A549 (cell line): Measurements from ENCODE around the gene PHF24. TPM values are rescaled to one million over a fixed set of nuclear protein-coding genes. Genes with fewer than 3 reads are reported as not detected.

ENCODE experiments used
- ATAC-seq, 2 experiments: fragments of 200-7000 bp in 1 of 2; fragments of >200 bp in 1 of 2; cut with Nextera tagmentation in 1 of 2; cut with Tn5 transposase in 1 of 2; 3 replicates each; pipeline versions ENCODE4 v1.8.0 to v1.9.1; 2018 to 2020; ENCODE audit warnings: mild to moderate bottlenecking in 1 of 2, moderate library complexity in 1 of 2
- CTCF ChIA-PET: fragments of 300-600 bp; sonication (Branson Sonifier 250); formaldehyde crosslinking; extraction: SDS; loops from one replicate; lab custom pipeline; 2021; ENCODE audit warnings: antibody characterized with exemption, inconsistent platforms; lab: Yijun Ruan, JAX
- POLR2A ChIA-PET: fragments of 350-600 bp; formaldehyde crosslinking; extraction: SDS; loops from one replicate; lab custom pipeline; 2021; ENCODE audit warnings: antibody characterized with exemption, inconsistent platforms; lab: Yijun Ruan, JAX
- DNase-seq, 2 experiments: peaks; one replicate each; pipeline versions ENCODE4 v3.0.0 to v3.0.0-alpha.2; 2011 to 2016; ENCODE audit warnings: low read depth in 1 of 2, low spot score in 1 of 2
- FAIRE-seq: peaks from 2 replicates; lab custom pipeline; 2011; peaks lifted over from hg19 to GRCh38; lab: Jason Lieb, UNC
- H3K27ac ChIP-seq, 2 experiments: fragments of >200 bp; sonication (Bioruptor Twin); formaldehyde crosslinking; 3 replicates each; pipeline ENCODE4 v1.5.1; 2016 to 2017
- H3K4me1 ChIP-seq: fragments of >200 bp; sonication (Bioruptor Twin); formaldehyde crosslinking; 3 replicates; pipeline ENCODE4 v1.6.1; 2016
- H3K4me2 ChIP-seq: fragments of >200 bp; sonication (Bioruptor Twin); formaldehyde crosslinking; 3 replicates; pipeline ENCODE4 v1.6.1; 2016
- H3K4me3 ChIP-seq: fragments of >200 bp; sonication (Bioruptor Twin); formaldehyde crosslinking; 3 replicates; pipeline ENCODE4 v1.5.1; 2016
- H3K9me3 ChIP-seq: fragments of >200 bp; sonication (Bioruptor Twin); formaldehyde crosslinking; 3 replicates; pipeline ENCODE4 v1.6.1; 2016
- BHLHE40 ChIP-seq: IDR thresholded peaks from 2 replicates; pipeline ENCODE4 v1.6.1; 2012; ENCODE audit warnings: low read depth, low read length, inconsistent platforms
- CHD2 ChIP-seq: fragments of 150-350 bp; IDR thresholded peaks from 2 replicates; pipeline ENCODE4 v1.6.1; 2014; ENCODE audit warnings: low read length; ENCODE audit not compliant: partially characterized antibody
- FOSB ChIP-seq: fragments of 250-450 bp; sonication (Bioruptor Pico); IDR thresholded peaks from 2 replicates; pipeline ENCODE4 v1.5.0; 2020; ENCODE audit warnings: mild to moderate bottlenecking, moderate library complexity
- FOSL2 ChIP-seq, 2 experiments: fragments of 450-650 bp in 1 of 2; fragments of >200 bp in 1 of 2; sonication (Bioruptor Twin) in 1 of 2; formaldehyde crosslinking; IDR thresholded peaks; 2 replicates each; pipeline versions ENCODE4 v1.5.0 to v1.6.1; 2016 to 2020; ENCODE audit warnings: mild to moderate bottlenecking in 1 of 2, moderate library complexity in 1 of 2
- JUNB ChIP-seq: fragments of >200 bp; sonication (Bioruptor Twin); formaldehyde crosslinking; IDR thresholded peaks from 2 replicates; pipeline ENCODE4 v1.6.1; 2016
- MAFK ChIP-seq: fragments of 450-650 bp; IDR thresholded peaks from 2 replicates; pipeline ENCODE4 v1.6.1; 2014; ENCODE audit not compliant: partially characterized antibody
- MAZ ChIP-seq: fragments of 150-350 bp; IDR thresholded peaks from 2 replicates; pipeline ENCODE4 v1.6.1; 2014; ENCODE audit warnings: antibody characterized with exemption, low read depth, low read length, borderline replicate concordance
- NFE2L2 ChIP-seq: fragments of 150-350 bp; conservative IDR thresholded peaks from 2 replicates; pipeline ENCODE4 v1.6.1; 2014; ENCODE audit warnings: low read length
- NPAS2 ChIP-seq: fragments of 250-450 bp; sonication (Bioruptor Pico); IDR thresholded peaks from 2 replicates; pipeline ENCODE4 v1.8.0; 2022; ENCODE audit warnings: mild to moderate bottlenecking, moderate library complexity, borderline replicate concordance
- RFX5 ChIP-seq: fragments of 450-650 bp; IDR thresholded peaks from 2 replicates; pipeline ENCODE4 v1.7.1; 2014; ENCODE audit warnings: antibody characterized with exemption, mild to moderate bottlenecking, moderate library complexity
- SREBF2 ChIP-seq: fragments of 450-650 bp; IDR thresholded peaks from 2 replicates; pipeline ENCODE4 v1.6.1; 2014; ENCODE audit warnings: mild to moderate bottlenecking, moderate library complexity
- TFCP2L1 ChIP-seq: fragments of 250-450 bp; sonication (Bioruptor Pico); IDR thresholded peaks from 2 replicates; pipeline ENCODE4 v1.5.0; 2021; ENCODE audit warnings: mild to moderate bottlenecking
- WGBS: methylation state at CpG from one replicate; pipeline ENCODE4 v1.1.6; 2017; ENCODE audit errors: missing lambda C conversion rate; 5-methylcytosine and 5-hydroxymethylcytosine counted together
- polyA plus RNA-seq, 4 experiments: library from polyadenylated mRNA; depleted of rRNA in 3 of 4; stranded (reverse); fragments of >200 nt; fragmentation: RNase III in 1 of 4; extraction: RNeasy Plus Mini Kit Qiagen cat#74134 plus additional on column Dnase treatment in 1 of 4; gene quantifications; 2 replicates in 3 of 4; 3 replicates in 1 of 4; pipeline ENCODE4 v1.2.3, GENCODE V29; 2011 to 2017
- TF ChIP-seq, protein P1 (sequence below): fragments of 450-650 bp; IDR thresholded peaks from 2 replicates; pipeline ENCODE4 v1.6.1; 2014; ENCODE audit warnings: antibody characterized with exemption

Gene PHF24
- polyA plus RNA-seq, 2 of the 4 experiments (the other 2 are of a cell fraction) = not detected

DNA sequence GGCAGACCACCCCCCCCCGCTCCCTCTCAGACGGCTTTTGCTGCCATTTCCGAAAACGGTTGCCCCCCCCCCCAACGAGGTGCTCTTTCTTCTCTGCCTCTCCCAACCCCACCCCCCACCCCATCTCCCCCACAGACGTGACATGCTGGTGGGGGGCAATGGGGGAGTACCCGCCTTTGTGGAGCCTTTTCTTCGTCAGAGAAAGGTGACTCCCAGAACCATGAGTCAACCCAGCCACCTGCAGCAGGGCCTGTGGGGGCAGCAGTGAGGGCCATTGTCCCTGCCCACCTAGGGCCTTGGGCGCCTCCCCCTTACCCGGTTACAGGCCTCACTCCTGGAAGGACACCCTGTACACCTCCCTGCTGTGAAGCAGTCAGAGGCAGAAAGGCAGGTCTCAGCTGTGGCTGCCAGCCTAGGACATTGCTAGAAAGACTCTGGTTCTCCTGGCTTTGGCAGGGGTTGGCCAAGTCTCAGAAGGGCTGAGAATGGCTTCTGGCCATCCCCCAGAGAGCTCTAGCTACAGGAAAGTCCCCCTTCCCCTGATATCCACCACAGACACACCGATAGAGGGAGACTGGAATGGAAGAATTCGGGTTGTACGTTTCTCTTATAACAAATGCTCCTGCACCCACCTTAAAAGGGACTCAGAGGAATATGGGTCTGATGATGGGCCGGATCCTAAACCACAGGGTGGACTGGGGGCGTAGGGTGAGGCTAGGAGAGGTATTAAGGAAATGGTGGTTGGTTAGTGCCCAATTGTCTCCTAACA is 33.7 kb downstream of the PHF24 start:
- H3K4me1 ChIP-seq = peaks cover 49% of the 10 kb centered on the region
- H3K27ac ChIP-seq = peak overlapping the region; percentile 57 to 64; a peak in 5 of 6 replicates
- POLR2A ChIA-PET = no interaction called here
- TF ChIP-seq MAFK (no peak), MAZ (no peak), NPAS2 (CRISPR knock-in tag) (no peak), CHD2 (no peak), RFX5 (no peak), FOSL2 (IDR thresholded peaks at IDR 0.05) (no peak), FOSL2 (CRISPR knock-in tag; IDR thresholded peaks at IDR 0.05) (no peak), SREBF2 (no peak)
- ATAC-seq = no peak
- CTCF ChIA-PET = interaction anchor here (0.6 to 5.4 kb wide), 7 partner anchors 28 to 1016 kb away, joined by 3 to 35 read pairs (median 4); no protein-coding TSS in a partner anchor
- FAIRE-seq = no peak
- 79% methylated on average over 8 of the region's 15 CpGs for WGBS
- peak in 1 of 2 experiments; percentile 30 for DNase-seq
- H3K4me3 ChIP-seq = no peak overlapping the region; the same call in 2 of the 3 replicates
- peak overlapping the region; percentile 60 for H3K4me2 ChIP-seq
- H3K9me3 ChIP-seq = no peaks in the 10 kb centered on the region

DNA sequence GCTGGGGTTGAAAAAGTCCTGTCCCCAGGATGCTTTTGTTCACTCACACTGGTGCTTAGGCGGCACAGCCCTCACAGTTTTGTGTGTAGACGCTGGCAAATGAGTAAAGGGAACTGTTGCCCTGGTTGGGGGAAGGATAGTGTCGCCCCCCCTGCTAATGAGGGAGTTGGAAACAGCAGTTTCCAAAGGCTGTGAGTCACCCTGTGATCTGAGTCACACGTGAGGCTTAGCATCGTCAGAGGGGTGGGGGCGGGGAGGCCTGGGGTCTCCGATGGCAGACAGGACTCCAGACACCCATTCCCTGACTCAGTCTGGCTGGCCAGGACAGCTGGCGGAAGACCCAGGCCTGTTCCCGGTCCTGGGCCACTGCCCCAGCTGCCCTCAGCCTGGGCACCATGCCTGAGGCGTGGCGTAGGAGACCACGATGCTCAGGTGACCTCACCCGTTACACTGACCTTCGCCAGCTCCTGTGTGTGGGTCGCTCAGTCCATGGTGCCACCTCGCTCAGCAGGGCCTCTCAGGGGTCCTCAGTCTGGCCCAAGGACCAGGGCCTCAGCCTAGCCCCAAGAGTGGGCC is 34.4 kb downstream of the PHF24 start:
- CTCF ChIA-PET = interaction anchor here (0.6 to 5.4 kb wide), 6 partner anchors 30 to 1016 kb away, joined by 3 to 35 read pairs (median 4); no protein-coding TSS in a partner anchor
- POLR2A ChIA-PET = no interaction called here
- Histone ChIP-seq H3K27ac (peak overlapping the region; percentile 57 to 64; a peak in 5 of 6 replicates), H3K4me3 (no peak overlapping the region; the same call in 2 of the 3 replicates)
- FAIRE-seq = no peak
- TF ChIP-seq, protein P1, sequence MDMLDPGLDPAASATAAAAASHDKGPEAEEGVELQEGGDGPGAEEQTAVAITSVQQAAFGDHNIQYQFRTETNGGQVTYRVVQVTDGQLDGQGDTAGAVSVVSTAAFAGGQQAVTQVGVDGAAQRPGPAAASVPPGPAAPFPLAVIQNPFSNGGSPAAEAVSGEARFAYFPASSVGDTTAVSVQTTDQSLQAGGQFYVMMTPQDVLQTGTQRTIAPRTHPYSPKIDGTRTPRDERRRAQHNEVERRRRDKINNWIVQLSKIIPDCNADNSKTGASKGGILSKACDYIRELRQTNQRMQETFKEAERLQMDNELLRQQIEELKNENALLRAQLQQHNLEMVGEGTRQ = no peak
- TF ChIP-seq FOSL2 (IDR thresholded peaks at IDR 0.05) (peak; percentile 54), FOSL2 (CRISPR knock-in tag; IDR thresholded peaks at IDR 0.05) (peak; percentile 70), BHLHE40 (no peak), TFCP2L1 (CRISPR knock-in tag) (no peak), JUNB (peak; percentile 54), NFE2L2 (no peak)
- TF ChIP-seq, all 56 proteins: peak for 2
- 46% methylated on average over 14 of the region's 16 CpGs for WGBS
- H3K4me2 ChIP-seq = peak overlapping the region; percentile 60
- ATAC-seq (no peak), DNase-seq (peak in 1 of 2 experiments; percentile 46)
- H3K9me3 ChIP-seq = no peaks in the 10 kb centered on the region
- peaks cover 47% of the 10 kb centered on the region for H3K4me1 ChIP-seq

DNA sequence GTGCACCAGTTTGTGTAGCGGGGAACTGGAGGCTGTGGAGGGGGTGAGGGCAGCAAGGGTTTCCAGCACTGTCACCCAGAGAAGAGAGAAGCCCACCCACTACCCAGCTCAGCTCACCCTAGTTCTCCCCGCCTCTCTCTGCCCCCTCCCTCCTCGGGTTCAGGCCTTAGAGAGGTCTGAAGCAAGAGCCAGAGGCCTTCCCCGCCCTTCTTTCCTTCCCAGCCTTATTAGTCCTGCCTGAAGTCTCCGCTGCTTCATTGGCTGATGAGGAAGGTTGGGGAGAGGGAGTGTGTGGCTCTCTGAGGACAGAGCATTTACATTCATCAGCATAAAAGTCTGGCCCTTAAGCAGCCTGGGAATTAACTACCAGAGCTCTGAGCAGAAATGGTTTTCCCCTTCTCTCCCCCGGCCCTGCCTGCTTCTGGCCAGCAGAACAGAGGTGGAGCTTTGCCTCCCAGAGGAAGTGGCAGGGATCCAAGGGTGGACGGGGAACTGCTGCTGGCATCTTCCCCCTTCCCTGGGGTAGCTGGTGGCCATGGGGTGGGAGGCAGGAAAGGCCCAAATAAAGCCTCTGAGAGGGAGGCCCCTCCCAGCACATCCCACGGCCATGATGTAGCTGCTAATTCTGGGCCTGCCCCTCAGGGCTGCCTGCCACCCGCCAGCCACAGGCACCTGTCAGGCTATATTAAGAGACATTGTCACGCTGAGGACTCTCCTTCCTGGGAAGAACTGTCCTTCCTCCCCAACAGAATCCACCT is 35.6 kb downstream of the PHF24 start:
- H3K27ac ChIP-seq = no peak overlapping the region; a peak in 2 of 6 replicates
- no peak for FAIRE-seq
- CTCF ChIA-PET = interaction anchor here (0.9 to 10.4 kb wide), 19 partner anchors 8 to 285 kb away, joined by 3 to 132 read pairs (median 7); partner anchors contain the start of gene CCL21
- POLR2A ChIA-PET = interaction anchor here (0.6 to 1.6 kb wide), 4 partner anchors 54 to 94 kb away, joined by 4 to 8 read pairs (median 4); partner anchors contain the start of gene VCP
- H3K4me3 ChIP-seq = no peak overlapping the region
- no peak overlapping the region for H3K4me2 ChIP-seq
- TF ChIP-seq MAFK (peak; percentile 8), FOSB (CRISPR knock-in tag) (no peak)
- TF ChIP-seq, all 56 proteins: peak for 1
- Histone ChIP-seq H3K9me3 (no peaks in the 10 kb centered on the region), H3K4me1 (peaks cover 41% of the 10 kb centered on the region)
- ATAC-seq (no peak), DNase-seq (no peak)
- 79% methylated on average over 10 of the region's 10 CpGs for WGBS
